H1 (cell line): ENCODE measurements around the gene BARX2. TPM values are rescaled to one million over a fixed set of nuclear protein-coding genes. Genes with fewer than 3 reads are reported as not detected.

Experiments
- BCL11A ChIP-seq, 2 experiments: IDR thresholded peaks; one replicate each; pipeline ENCODE4 v1.6.1; 2011; ENCODE audit warnings: low read depth in 2 of 2, low read length in 2 of 2, mild to moderate bottlenecking in 2 of 2
- CHD7 ChIP-seq: fragments of 300-600 bp; sonication (generic); IDR thresholded peaks from 2 replicates; pipeline ENCODE4 v1.7.1; 2012; ENCODE audit warnings: low read length, moderate library complexity, mild to moderate bottlenecking, inconsistent platforms; ENCODE audit not compliant: insufficient replicate concordance
- CTBP2 ChIP-seq: IDR thresholded peaks from 2 replicates; pipeline ENCODE4 v1.7.0; 2011; ENCODE audit warnings: borderline replicate concordance, mild to moderate bottlenecking, moderate library complexity, mixed read lengths, low read length; ENCODE audit not compliant: insufficient read depth, insufficient read length
- EP300 ChIP-seq, 2 experiments: IDR thresholded peaks; 1 replicate in 1 of 2; 2 replicates in 1 of 2; pipeline ENCODE4 v1.6.1; 2011 to 2012; ENCODE audit warnings: low read depth in 2 of 2, low read length in 2 of 2, mild to moderate bottlenecking in 2 of 2, borderline replicate concordance in 1 of 2, inconsistent platforms in 1 of 2, moderate library complexity in 1 of 2
- SIRT6 ChIP-seq: IDR thresholded peaks from one replicate; pipeline ENCODE4 v1.7.1; 2012; ENCODE audit warnings: low read length, inconsistent platforms
- TAF7 ChIP-seq: optimal IDR thresholded peaks from 2 replicates; pipeline ENCODE3; 2011; ENCODE audit warnings: low read depth, mild to moderate bottlenecking, inconsistent platforms, low read length, moderate library complexity, borderline replicate concordance
- polyA plus RNA-seq, 7 experiments: library from polyadenylated mRNA; depleted of rRNA in 3 of 7; stranded (reverse) in 5 of 7; unstranded in 2 of 7; fragments of >200 nt in 5 of 7; fragments of 200-250 nt in 2 of 7; gene quantifications; 1 replicate in 5 of 7; 2 replicates in 1 of 7; 4 replicates in 1 of 7; pipeline versions ENCODE4 v1.2.1 to v1.2.3, GENCODE V29; 2011 to 2013; ENCODE audit warnings: missing spikeins in 2 of 7, mixed read lengths in 2 of 7
- total RNA-seq: library from RNA; stranded (reverse); fragmentation: NEBNext Ultra II Directional; extraction: Animal tissue kit (Norgen Biotek cat#: 25700); gene quantifications from 2 replicates; pipeline ENCODE4 v1.2.1, GENCODE V29; 2021

The BARX2 gene
- total and polyA plus RNA-seq, 2 of the 8 experiments (the other 6 are each of a cell fraction or from before 2014, with no cell fraction given): not detected

GRCh38 chr11:129387434-129387833 lies 11.8 kb downstream of the BARX2 start (continued):
- TF ChIP-seq CHD7 (no peak), BCL11A (IDR thresholded peaks at IDR 0.05; ENCODE audit: low read depth in 2 of 2, low read length in 2 of 2) (no peak), EP300 (IDR thresholded peaks at IDR 0.05; ENCODE audit: borderline replicate concordance in 1 of 2, low read depth in 2 of 2, low read length in 2 of 2) (no peak), SIRT6 (no peak), TAF7 (no peak), CTBP2 (no peak)
